HepG2 (cell line): ENCODE measurements around the gene TUBA8. TPM values are rescaled to one million over a fixed set of nuclear protein-coding genes. Genes with fewer than 3 reads are reported as not detected.

Source experiments
- ARNTL ChIP-seq: sonication (generic); formaldehyde crosslinking; IDR thresholded peaks from 2 replicates; pipeline ENCODE4 v1.4.0; 2020; ENCODE audit warnings: mild to moderate bottlenecking, missing genetic modification reagents
- CREB1 ChIP-seq, 2 experiments: fragments of 450-650 bp in 1 of 2; IDR thresholded peaks; 2 replicates each; pipeline ENCODE4 v1.6.1; 2016 to 2017; ENCODE audit warnings: control low read depth in 1 of 2, mild to moderate bottlenecking in 1 of 2, missing compliant biosample characterization in 1 of 2, missing genetic modification characterization in 1 of 2
- FOXA3 ChIP-seq: IDR thresholded peaks from 2 replicates; pipeline ENCODE4 v1.6.1; 2016; ENCODE audit warnings: missing genetic modification reagents, missing compliant biosample characterization
- IRF2 ChIP-seq: IDR thresholded peaks from 2 replicates; pipeline ENCODE4 v1.6.1; 2018; ENCODE audit warnings: missing genetic modification reagents, missing compliant biosample characterization
- LCORL ChIP-seq, 2 experiments: fragments of 450-650 bp in 1 of 2; sonication (generic) in 1 of 2; formaldehyde crosslinking in 1 of 2; IDR thresholded peaks; 2 replicates each; pipeline versions ENCODE4 v1.5.0 to v1.6.1; 2017 to 2020; ENCODE audit warnings: antibody characterized with exemption in 1 of 2, missing genetic modification reagents in 1 of 2
- PHF20 ChIP-seq: sonication (generic); formaldehyde crosslinking; IDR thresholded peaks from 2 replicates; pipeline ENCODE4 v1.5.0; 2020; ENCODE audit warnings: mild to moderate bottlenecking, missing genetic modification reagents
- ZFP82 ChIP-seq: sonication (generic); formaldehyde crosslinking; IDR thresholded peaks from 2 replicates; pipeline ENCODE4 v1.5.1; 2020; ENCODE audit warnings: mild to moderate bottlenecking, missing genetic modification reagents, borderline replicate concordance
- ZNF564 ChIP-seq: sonication (generic); formaldehyde crosslinking; IDR thresholded peaks from 2 replicates; pipeline ENCODE4 v1.8.1; 2023; ENCODE audit warnings: mild to moderate bottlenecking, missing genetic modification reagents
- ZNF737 ChIP-seq: sonication (generic); formaldehyde crosslinking; IDR thresholded peaks from 2 replicates; pipeline ENCODE4 v1.5.0; 2020; ENCODE audit warnings: missing genetic modification reagents, mild to moderate bottlenecking, borderline replicate concordance
- ZNF83 ChIP-seq: sonication (generic); formaldehyde crosslinking; IDR thresholded peaks from 2 replicates; pipeline ENCODE4 v1.4.0; 2020; ENCODE audit warnings: missing genetic modification reagents, mild to moderate bottlenecking, borderline replicate concordance
- ZNF879 ChIP-seq: sonication (generic); formaldehyde crosslinking; IDR thresholded peaks from 2 replicates; pipeline ENCODE4 v1.8.1; 2023; ENCODE audit warnings: missing genetic modification reagents
- polyA plus RNA-seq, 8 experiments: library from polyadenylated mRNA; depleted of rRNA in 3 of 8; stranded (reverse) in 7 of 8; unstranded in 1 of 8; fragments of >200 nt; fragmentation: Illumina TruSeq in 4 of 8; extraction: Trizol in 4 of 8; gene quantifications; 2 replicates each; pipeline versions ENCODE4 v1.2.1 to v1.2.3, GENCODE V29; 2011 to 2016; ENCODE audit warnings: low read depth in 4 of 8, missing spikeins in 1 of 8, mixed read lengths in 1 of 8; ENCODE audit not compliant: insufficient read depth in 1 of 8
- total RNA-seq, 5 experiments: library from RNA; depleted of rRNA; stranded (reverse); fragments of >200 nt; fragmentation: Illumina TruSeq; extraction: Trizol; gene quantifications; 2 replicates each; pipeline ENCODE4 v1.2.3, GENCODE V29; 2016; ENCODE audit warnings: low read depth in 1 of 5
- TF ChIP-seq, protein P1 (sequence below): sonication (generic); formaldehyde crosslinking; IDR thresholded peaks from 2 replicates; pipeline ENCODE4 v1.9.0; 2021; ENCODE audit warnings: mild to moderate bottlenecking, missing genetic modification reagents
- TF ChIP-seq, protein P2 (sequence below): sonication (generic); formaldehyde crosslinking; IDR thresholded peaks from 2 replicates; pipeline ENCODE4 v1.8.0; 2022; ENCODE audit warnings: low read depth, missing genetic modification reagents
- TF ChIP-seq, protein P3 (sequence below): sonication (generic); formaldehyde crosslinking; IDR thresholded peaks from 2 replicates; pipeline ENCODE4 v1.5.0; 2020; ENCODE audit warnings: missing genetic modification reagents
- TF ChIP-seq, protein P4 (sequence below): sonication (generic); formaldehyde crosslinking; IDR thresholded peaks from 2 replicates; pipeline ENCODE4 v1.5.0; 2020; ENCODE audit warnings: mild to moderate bottlenecking, missing genetic modification reagents, moderate library complexity

TUBA8 gene
- total and polyA plus RNA-seq, 2 of the 13 experiments (the other 11 are each of a cell fraction or from before 2014, with no cell fraction given) = 0.35 to 0.69 TPM

DNA sequence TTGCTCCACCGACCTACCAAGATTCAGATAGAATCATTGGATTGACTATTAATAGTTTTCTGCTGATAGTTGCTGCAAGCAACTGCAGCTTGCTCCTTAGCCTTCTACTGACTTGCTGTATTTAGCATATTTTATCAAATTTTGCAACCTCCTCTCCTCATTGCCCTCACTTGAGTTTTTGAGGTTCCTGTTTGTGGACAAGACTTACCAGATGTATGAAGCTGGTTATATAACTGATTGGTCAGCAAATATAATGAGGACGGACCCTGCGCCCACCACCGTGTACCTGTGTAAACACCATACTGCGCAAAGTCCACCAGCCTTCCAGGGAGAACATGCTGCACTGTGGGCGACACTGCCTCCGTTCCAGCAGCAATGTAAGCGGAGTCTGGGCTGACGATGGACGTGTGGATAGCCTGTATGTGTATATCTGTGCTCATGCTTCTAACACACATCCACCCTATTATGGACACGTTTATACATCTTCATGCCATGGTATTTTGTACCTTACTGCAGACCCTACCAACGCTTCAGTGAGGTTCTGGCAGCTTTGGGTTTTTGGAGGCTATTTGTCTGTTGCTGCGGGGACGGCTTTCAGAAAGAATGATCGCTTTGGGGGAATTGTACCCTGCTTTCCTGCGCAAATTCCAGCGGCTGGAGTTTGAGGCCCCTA, 37.8 kb downstream of the TUBA8 start (continued):
- TF ChIP-seq ARNTL (CRISPR knock-in tag) (peak; percentile 81; the same call in 1 of the 2 replicates), ZNF83 (CRISPR knock-in tag) (no peak), LCORL (IDR thresholded peaks at IDR 0.05) (no peak), LCORL (CRISPR knock-in tag; IDR thresholded peaks at IDR 0.05) (peak; percentile 90), FOXA3 (peak; percentile 100), ZNF879 (CRISPR knock-in tag) (0 out of 2 replicates have a peak, but pooled peaks have one; percentile 58), ZFP82 (CRISPR knock-in tag) (0 out of 2 replicates have a peak, but pooled peaks have one; percentile 62), CREB1 (IDR thresholded peaks at IDR 0.05) (no peak), CREB1 (CRISPR knock-in tag; IDR thresholded peaks at IDR 0.05) (0 out of 2 replicates have a peak, but pooled peaks have one; percentile 30), PHF20 (CRISPR knock-in tag) (0 out of 2 replicates have a peak, but pooled peaks have one; percentile 49), IRF2 (CRISPR knock-in tag) (peak; percentile 96), ZNF737 (CRISPR knock-in tag) (no peak), ZNF564 (CRISPR knock-in tag) (no peak)
- TF ChIP-seq, protein P1, sequence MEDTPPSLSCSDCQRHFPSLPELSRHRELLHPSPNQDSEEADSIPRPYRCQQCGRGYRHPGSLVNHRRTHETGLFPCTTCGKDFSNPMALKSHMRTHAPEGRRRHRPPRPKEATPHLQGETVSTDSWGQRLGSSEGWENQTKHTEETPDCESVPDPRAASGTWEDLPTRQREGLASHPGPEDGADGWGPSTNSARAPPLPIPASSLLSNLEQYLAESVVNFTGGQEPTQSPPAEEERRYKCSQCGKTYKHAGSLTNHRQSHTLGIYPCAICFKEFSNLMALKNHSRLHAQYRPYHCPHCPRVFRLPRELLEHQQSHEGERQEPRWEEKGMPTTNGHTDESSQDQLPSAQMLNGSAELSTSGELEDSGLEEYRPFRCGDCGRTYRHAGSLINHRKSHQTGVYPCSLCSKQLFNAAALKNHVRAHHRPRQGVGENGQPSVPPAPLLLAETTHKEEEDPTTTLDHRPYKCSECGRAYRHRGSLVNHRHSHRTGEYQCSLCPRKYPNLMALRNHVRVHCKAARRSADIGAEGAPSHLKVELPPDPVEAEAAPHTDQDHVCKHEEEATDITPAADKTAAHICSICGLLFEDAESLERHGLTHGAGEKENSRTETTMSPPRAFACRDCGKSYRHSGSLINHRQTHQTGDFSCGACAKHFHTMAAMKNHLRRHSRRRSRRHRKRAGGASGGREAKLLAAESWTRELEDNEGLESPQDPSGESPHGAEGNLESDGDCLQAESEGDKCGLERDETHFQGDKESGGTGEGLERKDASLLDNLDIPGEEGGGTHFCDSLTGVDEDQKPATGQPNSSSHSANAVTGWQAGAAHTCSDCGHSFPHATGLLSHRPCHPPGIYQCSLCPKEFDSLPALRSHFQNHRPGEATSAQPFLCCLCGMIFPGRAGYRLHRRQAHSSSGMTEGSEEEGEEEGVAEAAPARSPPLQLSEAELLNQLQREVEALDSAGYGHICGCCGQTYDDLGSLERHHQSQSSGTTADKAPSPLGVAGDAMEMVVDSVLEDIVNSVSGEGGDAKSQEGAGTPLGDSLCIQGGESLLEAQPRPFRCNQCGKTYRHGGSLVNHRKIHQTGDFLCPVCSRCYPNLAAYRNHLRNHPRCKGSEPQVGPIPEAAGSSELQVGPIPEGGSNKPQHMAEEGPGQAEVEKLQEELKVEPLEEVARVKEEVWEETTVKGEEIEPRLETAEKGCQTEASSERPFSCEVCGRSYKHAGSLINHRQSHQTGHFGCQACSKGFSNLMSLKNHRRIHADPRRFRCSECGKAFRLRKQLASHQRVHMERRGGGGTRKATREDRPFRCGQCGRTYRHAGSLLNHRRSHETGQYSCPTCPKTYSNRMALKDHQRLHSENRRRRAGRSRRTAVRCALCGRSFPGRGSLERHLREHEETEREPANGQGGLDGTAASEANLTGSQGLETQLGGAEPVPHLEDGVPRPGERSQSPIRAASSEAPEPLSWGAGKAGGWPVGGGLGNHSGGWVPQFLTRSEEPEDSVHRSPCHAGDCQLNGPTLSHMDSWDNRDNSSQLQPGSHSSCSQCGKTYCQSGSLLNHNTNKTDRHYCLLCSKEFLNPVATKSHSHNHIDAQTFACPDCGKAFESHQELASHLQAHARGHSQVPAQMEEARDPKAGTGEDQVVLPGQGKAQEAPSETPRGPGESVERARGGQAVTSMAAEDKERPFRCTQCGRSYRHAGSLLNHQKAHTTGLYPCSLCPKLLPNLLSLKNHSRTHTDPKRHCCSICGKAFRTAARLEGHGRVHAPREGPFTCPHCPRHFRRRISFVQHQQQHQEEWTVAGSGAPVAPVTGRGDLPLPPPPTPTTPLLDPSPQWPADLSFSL (CRISPR knock-in tag) = peak; percentile 30; the same call in 1 of the 2 replicates
- TF ChIP-seq, protein P2, sequence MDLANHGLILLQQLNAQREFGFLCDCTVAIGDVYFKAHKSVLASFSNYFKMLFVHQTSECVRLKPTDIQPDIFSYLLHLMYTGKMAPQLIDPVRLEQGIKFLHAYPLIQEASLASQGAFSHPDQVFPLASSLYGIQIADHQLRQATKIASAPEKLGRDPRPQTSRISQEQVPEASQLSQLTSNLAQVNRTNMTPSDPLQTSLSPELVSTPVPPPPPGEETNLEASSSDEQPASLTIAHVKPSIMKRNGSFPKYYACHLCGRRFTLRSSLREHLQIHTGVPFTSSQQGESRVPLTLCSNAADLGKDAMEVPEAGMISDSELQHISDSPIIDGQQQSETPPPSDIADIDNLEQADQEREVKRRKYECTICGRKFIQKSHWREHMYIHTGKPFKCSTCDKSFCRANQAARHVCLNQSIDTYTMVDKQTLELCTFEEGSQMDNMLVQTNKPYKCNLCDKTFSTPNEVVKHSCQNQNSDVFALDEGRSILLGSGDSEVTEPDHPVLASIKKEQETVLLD = no peak
- TF ChIP-seq, protein P3, sequence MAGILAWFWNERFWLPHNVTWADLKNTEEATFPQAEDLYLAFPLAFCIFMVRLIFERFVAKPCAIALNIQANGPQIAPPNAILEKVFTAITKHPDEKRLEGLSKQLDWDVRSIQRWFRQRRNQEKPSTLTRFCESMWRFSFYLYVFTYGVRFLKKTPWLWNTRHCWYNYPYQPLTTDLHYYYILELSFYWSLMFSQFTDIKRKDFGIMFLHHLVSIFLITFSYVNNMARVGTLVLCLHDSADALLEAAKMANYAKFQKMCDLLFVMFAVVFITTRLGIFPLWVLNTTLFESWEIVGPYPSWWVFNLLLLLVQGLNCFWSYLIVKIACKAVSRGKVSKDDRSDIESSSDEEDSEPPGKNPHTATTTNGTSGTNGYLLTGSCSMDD = no peak
- TF ChIP-seq, protein P4, sequence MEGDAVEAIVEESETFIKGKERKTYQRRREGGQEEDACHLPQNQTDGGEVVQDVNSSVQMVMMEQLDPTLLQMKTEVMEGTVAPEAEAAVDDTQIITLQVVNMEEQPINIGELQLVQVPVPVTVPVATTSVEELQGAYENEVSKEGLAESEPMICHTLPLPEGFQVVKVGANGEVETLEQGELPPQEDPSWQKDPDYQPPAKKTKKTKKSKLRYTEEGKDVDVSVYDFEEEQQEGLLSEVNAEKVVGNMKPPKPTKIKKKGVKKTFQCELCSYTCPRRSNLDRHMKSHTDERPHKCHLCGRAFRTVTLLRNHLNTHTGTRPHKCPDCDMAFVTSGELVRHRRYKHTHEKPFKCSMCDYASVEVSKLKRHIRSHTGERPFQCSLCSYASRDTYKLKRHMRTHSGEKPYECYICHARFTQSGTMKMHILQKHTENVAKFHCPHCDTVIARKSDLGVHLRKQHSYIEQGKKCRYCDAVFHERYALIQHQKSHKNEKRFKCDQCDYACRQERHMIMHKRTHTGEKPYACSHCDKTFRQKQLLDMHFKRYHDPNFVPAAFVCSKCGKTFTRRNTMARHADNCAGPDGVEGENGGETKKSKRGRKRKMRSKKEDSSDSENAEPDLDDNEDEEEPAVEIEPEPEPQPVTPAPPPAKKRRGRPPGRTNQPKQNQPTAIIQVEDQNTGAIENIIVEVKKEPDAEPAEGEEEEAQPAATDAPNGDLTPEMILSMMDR = peak; percentile 47
